Right lobe of liver (tissue), 6 donors: ENCODE results near the gene TBC1D3B. TPM values are rescaled to one million over a fixed set of nuclear protein-coding genes. Genes with fewer than 3 reads are reported as not detected.
A peak's percentile ranks its signal among the peaks of the same experiment; 100 is the strongest.

Experiments
- ATAC-seq, 4 donors: fragments of 200-7000 bp; cut with Tn5 transposase; one replicate each; pipeline ENCODE4 v1.9.1; 2020; ENCODE audit warnings: mild to moderate bottlenecking in 4 of 4, moderate library complexity in 4 of 4
- DNase-seq, 3 donors: peaks; one replicate each; pipeline ENCODE4 v3.0.0-alpha.2; 2020
- H3K27ac ChIP-seq, 3 donors: fragments of 200-600 bp; one replicate each; pipeline ENCODE4 v1.8.0; 2022
- H3K27me3 ChIP-seq, 2 donors: fragments of 200-600 bp; one replicate each; pipeline ENCODE4 v1.8.0; 2022
- H3K36me3 ChIP-seq, 4 donors: fragments of 200-600 bp; sonication (generic) in 1 of 4; one replicate each; pipeline versions ENCODE4 v1.5.1 to v1.8.0; 2017 to 2022; ENCODE audit warnings: control low read depth in 1 of 4
- H3K4me1 ChIP-seq, 4 donors: fragments of 200-600 bp; sonication (generic) in 1 of 4; one replicate each; pipeline versions ENCODE4 v1.5.1 to v1.8.0; 2017 to 2022; ENCODE audit warnings: control low read depth in 1 of 4
- H3K4me3 ChIP-seq, 3 donors: fragments of 200-600 bp; one replicate each; pipeline ENCODE4 v1.8.0; 2022
- H3K9me3 ChIP-seq, 4 donors: fragments of 200-600 bp; sonication (generic) in 1 of 4; one replicate each; pipeline versions ENCODE4 v1.5.1 to v1.8.0; 2017 to 2022; ENCODE audit warnings: control low read depth in 1 of 4
- POLR2A ChIP-seq: fragments of 450-650 bp; IDR thresholded peaks from one replicate; pipeline ENCODE4 v1.6.1; 2017; ENCODE audit warnings: antibody characterized with exemption, mild to moderate bottlenecking
- WGBS: methylation state at CpG from one replicate; pipeline ENCODE4 v1.1.6; 2018; ENCODE audit warnings: low coverage, low lambda C conversion rate; ENCODE audit not compliant: insufficient coverage; ENCODE audit errors: missing lambda C conversion rate; 5-methylcytosine and 5-hydroxymethylcytosine counted together
- intact Hi-C, 2 donors: fragments of 100-400 bp; cut with DNase I; formaldehyde crosslinking; loops; one replicate each; pipeline versions ENCODE4 v1.11.2 to v1.14.1; 2022
- total RNA-seq, 6 experiments: library from RNA; depleted of rRNA in 2 of 6; stranded (reverse); fragments of >200 nt in 2 of 6; fragmentation: NEBNext Ultra II Directional in 3 of 6; extraction: Animal tissue kit (Norgen Biotek cat#: 25700) in 3 of 6; gene quantifications; one replicate each; pipeline versions ENCODE4 v1.1.0 to v1.2.4, GENCODE V29; 2016 to 2023
- TF ChIP-seq, protein P1 (sequence below), 4 donors: fragments of 200-600 bp in 3 of 4; fragments of 450-650 bp in 1 of 4; IDR thresholded peaks; one replicate each; pipeline versions ENCODE4 v1.5.1 to v1.8.0; 2016 to 2022; ENCODE audit warnings: antibody characterized with exemption in 4 of 4, mild to moderate bottlenecking in 2 of 4
- donor health status: DM: no; HTN: yes; CAD: no.
- donor health status: DM: no; HTN: no; CAD: no.
- donor health status: DM: no; HTN: no; CAD: no.
- donor health status: DM: no; HTN: yes; CAD: no.
- donor health status: DM: no; HTN: yes; CAD: no.

TBC1D3B gene
- total RNA-seq, 6 experiments from 2014 or later, result 2.4 to 6.5 (median 3.7) TPM; not detected in 2

GRCh38 chr17:36129616-36130015, 46.8 kb downstream of the TBC1D3B start:
- ATAC-seq (no peak), DNase-seq (no peak)
- 50% methylated on average over 1 of the region's 1 CpG for WGBS
- Histone ChIP-seq H3K9me3 (no peaks in the 10 kb centered on the region), H3K36me3 (no peaks in the 10 kb centered on the region), H3K4me1 (no peaks in the 10 kb centered on the region), H3K4me3 (no peak overlapping the region), H3K27me3 (no peaks in the 10 kb centered on the region), H3K27ac (no peak overlapping the region)
- intact Hi-C loops, result no loop called here
- TF ChIP-seq, protein P1, sequence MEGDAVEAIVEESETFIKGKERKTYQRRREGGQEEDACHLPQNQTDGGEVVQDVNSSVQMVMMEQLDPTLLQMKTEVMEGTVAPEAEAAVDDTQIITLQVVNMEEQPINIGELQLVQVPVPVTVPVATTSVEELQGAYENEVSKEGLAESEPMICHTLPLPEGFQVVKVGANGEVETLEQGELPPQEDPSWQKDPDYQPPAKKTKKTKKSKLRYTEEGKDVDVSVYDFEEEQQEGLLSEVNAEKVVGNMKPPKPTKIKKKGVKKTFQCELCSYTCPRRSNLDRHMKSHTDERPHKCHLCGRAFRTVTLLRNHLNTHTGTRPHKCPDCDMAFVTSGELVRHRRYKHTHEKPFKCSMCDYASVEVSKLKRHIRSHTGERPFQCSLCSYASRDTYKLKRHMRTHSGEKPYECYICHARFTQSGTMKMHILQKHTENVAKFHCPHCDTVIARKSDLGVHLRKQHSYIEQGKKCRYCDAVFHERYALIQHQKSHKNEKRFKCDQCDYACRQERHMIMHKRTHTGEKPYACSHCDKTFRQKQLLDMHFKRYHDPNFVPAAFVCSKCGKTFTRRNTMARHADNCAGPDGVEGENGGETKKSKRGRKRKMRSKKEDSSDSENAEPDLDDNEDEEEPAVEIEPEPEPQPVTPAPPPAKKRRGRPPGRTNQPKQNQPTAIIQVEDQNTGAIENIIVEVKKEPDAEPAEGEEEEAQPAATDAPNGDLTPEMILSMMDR (IDR thresholded peaks at IDR 0.05), result no peak
- no peak for TF ChIP-seq POLR2A

DNA sequence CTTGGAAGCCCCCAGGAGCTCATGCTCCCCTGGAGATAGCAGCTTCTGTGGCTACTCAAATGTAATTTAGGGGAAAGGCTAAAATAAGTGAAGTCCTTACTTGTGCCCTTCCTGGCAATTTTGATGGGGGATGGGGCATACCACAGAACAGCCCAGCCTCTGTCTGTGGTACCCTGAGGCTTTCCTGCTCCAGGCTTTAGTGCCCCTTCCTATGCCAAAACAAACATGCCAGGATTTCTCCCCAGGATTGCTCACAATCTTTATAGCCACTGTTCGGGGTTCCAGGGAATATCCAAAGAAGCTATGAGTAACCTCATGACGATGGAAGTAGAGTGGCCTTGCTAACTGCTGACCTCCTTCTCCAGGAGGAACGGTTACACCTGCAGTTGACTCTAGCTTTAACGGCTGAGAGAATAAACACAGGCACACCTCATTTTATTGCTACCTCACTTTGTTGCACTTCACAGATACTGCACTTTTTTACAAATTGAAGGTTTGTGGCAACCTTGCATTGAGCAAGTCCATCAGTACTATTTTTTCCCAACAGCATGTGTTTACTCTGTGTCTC, 47.9 kb downstream of the TBC1D3B start:
- WGBS, result 87% methylated on average over 4 of the region's 4 CpGs
- ATAC-seq (no peak), DNase-seq (no peak)
- intact Hi-C loops, result no loop called here
- TF ChIP-seq POLR2A, result no peak
- TF ChIP-seq, protein P1 (IDR thresholded peaks at IDR 0.05), result no peak
- no peaks in the 10 kb centered on the region for H3K4me1 ChIP-seq
- H3K27me3 ChIP-seq, result no peaks in the 10 kb centered on the region
- no peaks in the 10 kb centered on the region for H3K36me3 ChIP-seq
- no peak overlapping the region for H3K4me3 ChIP-seq
- H3K27ac ChIP-seq, result no peak overlapping the region
- no peaks in the 10 kb centered on the region for H3K9me3 ChIP-seq

DNA sequence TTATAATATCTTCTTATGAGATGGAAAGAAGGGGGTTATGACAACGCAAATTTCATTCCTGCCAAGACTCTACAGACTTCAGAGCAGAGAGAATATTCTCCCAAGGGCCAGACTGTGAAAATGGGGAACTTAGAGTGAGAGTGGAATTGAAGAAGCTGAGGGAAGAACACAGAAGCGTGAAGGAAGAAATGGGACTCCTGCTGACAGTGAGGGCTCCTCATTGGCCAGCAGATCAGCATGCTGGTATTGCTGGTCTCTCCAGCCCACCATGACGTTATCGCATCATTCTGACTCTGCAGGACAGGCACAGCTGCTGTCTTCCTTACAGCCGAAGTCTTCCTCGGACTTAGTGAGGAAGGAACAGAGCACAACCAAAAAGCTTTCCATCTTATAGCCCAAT, 48.5 kb downstream of the TBC1D3B start:
- 59% methylated on average over 3 of the region's 6 CpGs for WGBS
- peak in 3 of 4 donors; percentile 26 to 44 (median 28) for ATAC-seq
- Histone ChIP-seq H3K4me1 (no peaks in the 10 kb centered on the region), H3K27ac (no peak overlapping the region), H3K4me3 (no peak overlapping the region), H3K36me3 (no peaks in the 10 kb centered on the region), H3K27me3 (no peaks in the 10 kb centered on the region), H3K9me3 (no peaks in the 10 kb centered on the region)
- intact Hi-C loops, result no loop called here
- TF ChIP-seq, protein P1 (IDR thresholded peaks at IDR 0.05), result no peak
- TF ChIP-seq POLR2A, result no peak
- DNase-seq, result no peak

DNA sequence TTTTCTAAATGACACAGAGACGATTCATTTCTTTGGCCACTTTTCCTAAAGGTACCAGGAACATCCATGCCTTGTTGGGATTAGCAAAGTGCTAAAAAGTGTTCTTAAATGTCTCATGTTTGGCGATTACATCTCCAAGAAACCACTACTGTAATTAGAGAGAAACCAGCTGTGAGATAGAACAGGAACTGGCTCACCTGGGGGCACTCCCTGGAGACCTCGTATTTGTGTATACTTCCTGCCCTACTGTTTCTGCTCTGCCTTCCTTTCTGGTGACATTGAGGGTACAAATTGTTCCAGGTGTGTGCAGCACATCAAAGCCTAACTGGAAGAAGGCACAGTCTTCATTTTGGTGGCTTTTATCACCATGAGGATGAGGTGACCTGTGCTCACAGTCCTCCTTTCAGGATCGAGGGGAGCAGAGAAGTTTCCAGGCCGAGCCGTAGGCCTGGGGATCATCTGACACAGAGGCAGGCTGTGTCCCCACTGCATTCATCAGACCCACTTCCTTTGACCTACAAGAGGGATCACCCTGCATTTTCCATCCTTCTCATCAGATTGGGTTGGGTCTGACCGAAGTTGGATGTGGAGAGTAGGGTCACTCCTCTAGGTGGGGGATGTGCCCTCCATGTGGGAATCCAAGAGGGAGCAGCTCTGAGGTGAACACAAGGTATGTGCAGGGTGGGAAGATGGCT, 49.1 kb downstream of the TBC1D3B start:
- 67% methylated on average over 7 of the region's 7 CpGs for WGBS
- TF ChIP-seq, protein P1 (IDR thresholded peaks at IDR 0.05), result no peak
- TF ChIP-seq POLR2A, result no peak
- no peaks in the 10 kb centered on the region for H3K9me3 ChIP-seq
- no peak overlapping the region for H3K27ac ChIP-seq
- intact Hi-C loops, result no loop called here
- H3K27me3 ChIP-seq, result no peaks in the 10 kb centered on the region
- DNase-seq (no peak), ATAC-seq (peak in 1 of 4 donors; percentile 13)
- H3K4me1 ChIP-seq, result no peaks in the 10 kb centered on the region
- H3K36me3 ChIP-seq, result no peaks in the 10 kb centered on the region
- H3K4me3 ChIP-seq, result no peak overlapping the region
